ES-I3 (cell line): ENCODE results near the gene UACA.

Experiments
- H3K36me3 ChIP-seq: 2 replicates; pipeline ENCODE4 v1.6.1; 2013; ENCODE audit warnings: mild to moderate bottlenecking, low read length, control low read depth, moderate library complexity; ENCODE audit not compliant: insufficient read depth
- H3K4me1 ChIP-seq: 2 replicates; pipeline ENCODE4 v1.6.1; 2013; ENCODE audit warnings: mild to moderate bottlenecking, control low read depth, low read length; ENCODE audit not compliant: insufficient read depth
- H3K9ac ChIP-seq: 2 replicates; pipeline ENCODE4 v1.6.1; 2013; ENCODE audit warnings: low read depth, mild to moderate bottlenecking, low read length, moderate library complexity
- H3K9me3 ChIP-seq: 2 replicates; pipeline ENCODE4 v1.6.1; 2013; ENCODE audit warnings: mild to moderate bottlenecking, low read length, moderate library complexity; ENCODE audit not compliant: control insufficient read depth, insufficient read depth

Gene UACA

DNA sequence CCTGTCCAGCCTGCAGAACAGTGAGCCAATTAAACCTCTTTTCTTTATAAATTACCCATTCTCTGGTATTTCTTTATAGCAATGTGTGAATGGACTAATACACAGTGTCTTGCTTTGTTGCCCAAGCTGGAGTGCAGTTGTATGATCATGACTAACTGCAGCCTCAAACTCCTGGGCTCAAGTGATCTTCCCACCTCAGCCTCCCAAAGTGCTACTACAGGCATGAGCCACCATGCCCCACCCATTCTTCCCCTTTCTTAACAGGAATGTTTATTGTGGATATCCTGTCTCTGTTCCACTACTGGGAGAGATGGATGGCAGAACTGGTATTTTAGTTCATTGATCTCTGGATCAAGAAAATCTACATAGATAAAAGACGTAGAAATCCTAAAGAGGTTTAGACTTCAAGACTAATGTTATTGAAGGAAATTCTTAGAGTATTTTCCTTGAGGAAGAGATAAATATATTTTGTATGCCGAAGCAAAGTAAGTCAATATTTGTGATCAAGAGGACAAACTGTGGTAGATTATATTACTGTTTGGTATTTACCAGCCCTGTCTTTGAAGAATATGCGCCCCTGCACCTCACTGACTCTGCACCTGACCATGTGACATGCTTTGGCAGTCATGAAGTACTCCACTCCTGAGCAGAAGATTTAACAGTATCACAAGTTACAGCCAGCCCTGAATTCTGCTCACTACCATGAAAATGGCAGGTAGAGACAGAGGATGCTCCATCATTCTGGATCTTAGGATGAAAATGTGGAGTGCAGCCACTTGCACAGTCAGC lies 42.9 kb downstream of the UACA start:
- no peaks in the 10 kb centered on the region for H3K9me3 ChIP-seq

GRCh38 chr15:70717237-70717793 lies 46.0 kb downstream of the UACA start:
- H3K9ac ChIP-seq, result no peak overlapping the region
- no peaks in the 10 kb centered on the region for H3K9me3 ChIP-seq
- no peaks in the 10 kb centered on the region; the same call in 1 of the 2 replicates for H3K36me3 ChIP-seq
- peaks cover 3% of the 10 kb centered on the region; the same call in 1 of the 2 replicates for H3K4me1 ChIP-seq

More for the DNA sequence above, 42.9 kb downstream of the UACA start:
- H3K4me1 ChIP-seq, result peaks cover 3% of the 10 kb centered on the region; the same call in 1 of the 2 replicates
- H3K9ac ChIP-seq, result no peak overlapping the region
- H3K36me3 ChIP-seq, result no peaks in the 10 kb centered on the region; the same call in 1 of the 2 replicates

- Histone ChIP-seq H3K9ac (no peak overlapping the region), H3K9me3 (no peaks in the 10 kb centered on the region), H3K36me3 (no peaks in the 10 kb centered on the region; the same call in 1 of the 2 replicates), H3K4me1 (peaks cover 3% of the 10 kb centered on the region)
These were observed 47.4 kb downstream of the UACA start for GRCh38 chr15:70715840-70716485.

GRCh38 chr15:70714565-70714964 lies 48.8 kb downstream of the UACA start:
- peaks cover 12% of the 10 kb centered on the region for H3K4me1 ChIP-seq

DNA sequence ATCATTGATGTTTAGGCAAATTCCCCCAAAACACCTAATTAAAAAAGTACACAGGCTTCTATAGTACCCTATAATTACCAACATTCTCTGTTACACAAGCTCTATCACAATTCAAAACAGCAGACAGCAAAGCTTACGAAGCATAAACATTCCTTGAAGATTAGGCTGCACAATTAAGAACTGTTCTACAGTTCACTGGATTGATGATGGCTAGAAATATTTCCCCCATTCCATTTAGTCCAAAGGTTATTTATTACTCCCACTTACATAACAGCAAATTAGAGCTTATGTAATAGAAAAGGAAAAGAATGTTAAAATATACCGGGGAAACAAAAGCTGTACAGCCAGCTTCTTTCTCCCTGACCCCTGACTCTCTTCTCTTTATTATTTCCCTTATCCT lies 49.3 kb downstream of the UACA start:
- H3K4me1 ChIP-seq, result peaks cover 13% of the 10 kb centered on the region
- H3K36me3 ChIP-seq, result no peaks in the 10 kb centered on the region; the same call in 1 of the 2 replicates
- no peaks in the 10 kb centered on the region for H3K9me3 ChIP-seq
- no peak overlapping the region for H3K9ac ChIP-seq

More at GRCh38 chr15:70714565-70714964, 48.8 kb downstream of the UACA start:
- H3K36me3 ChIP-seq, result no peaks in the 10 kb centered on the region; the same call in 1 of the 2 replicates
- no peaks in the 10 kb centered on the region for H3K9me3 ChIP-seq
- H3K9ac ChIP-seq, result no peak overlapping the region

- H3K9ac ChIP-seq, result no peak overlapping the region
- no peaks in the 10 kb centered on the region for H3K36me3 ChIP-seq
- H3K9me3 ChIP-seq, result no peaks in the 10 kb centered on the region
- peaks cover 13% of the 10 kb centered on the region for H3K4me1 ChIP-seq
These were observed 51.1 kb downstream of the UACA start for GRCh38 chr15:70712271-70712670.

DNA sequence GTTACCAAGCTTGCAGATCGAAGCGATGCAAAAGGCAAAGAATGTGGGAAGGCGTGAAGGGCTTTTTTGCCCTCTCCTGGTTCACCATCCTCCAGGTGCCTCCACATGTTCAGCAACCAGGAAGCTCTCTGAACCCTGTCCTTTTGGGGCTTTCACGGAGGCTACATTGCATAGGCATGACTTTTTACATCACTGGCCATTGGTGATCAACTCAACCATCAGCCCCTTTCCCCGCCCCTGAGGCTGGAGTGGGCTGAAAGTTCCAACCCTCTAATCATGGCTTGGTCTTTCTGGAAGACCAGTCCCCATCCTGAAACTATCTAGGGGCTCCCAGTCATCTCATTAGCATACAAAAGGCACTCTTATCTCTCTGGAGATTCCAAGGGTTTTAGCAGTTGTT lies 52.6 kb downstream of the UACA start:
- H3K9me3 ChIP-seq, result no peaks in the 10 kb centered on the region
- H3K9ac ChIP-seq, result no peak overlapping the region
- peaks cover 13% of the 10 kb centered on the region for H3K4me1 ChIP-seq
- no peaks in the 10 kb centered on the region for H3K36me3 ChIP-seq

GRCh38 chr15:70708839-70709238 lies 54.5 kb downstream of the UACA start:
- Histone ChIP-seq H3K9ac (no peak overlapping the region), H3K36me3 (no peaks in the 10 kb centered on the region), H3K4me1 (peaks cover 13% of the 10 kb centered on the region), H3K9me3 (no peaks in the 10 kb centered on the region)

GRCh38 chr15:70707686-70708300 lies 55.6 kb downstream of the UACA start:
- peaks cover 21% of the 10 kb centered on the region for H3K4me1 ChIP-seq

GRCh38 chr15:70704731-70705130 lies 58.6 kb downstream of the UACA start:
- no peaks in the 10 kb centered on the region for H3K9me3 ChIP-seq
- no peak overlapping the region for H3K9ac ChIP-seq
- peaks cover 28% of the 10 kb centered on the region for H3K4me1 ChIP-seq
- no peaks in the 10 kb centered on the region for H3K36me3 ChIP-seq

More at GRCh38 chr15:70707686-70708300, 55.6 kb downstream of the UACA start:
- Histone ChIP-seq H3K9ac (no peak overlapping the region), H3K9me3 (no peaks in the 10 kb centered on the region), H3K36me3 (no peaks in the 10 kb centered on the region)

DNA sequence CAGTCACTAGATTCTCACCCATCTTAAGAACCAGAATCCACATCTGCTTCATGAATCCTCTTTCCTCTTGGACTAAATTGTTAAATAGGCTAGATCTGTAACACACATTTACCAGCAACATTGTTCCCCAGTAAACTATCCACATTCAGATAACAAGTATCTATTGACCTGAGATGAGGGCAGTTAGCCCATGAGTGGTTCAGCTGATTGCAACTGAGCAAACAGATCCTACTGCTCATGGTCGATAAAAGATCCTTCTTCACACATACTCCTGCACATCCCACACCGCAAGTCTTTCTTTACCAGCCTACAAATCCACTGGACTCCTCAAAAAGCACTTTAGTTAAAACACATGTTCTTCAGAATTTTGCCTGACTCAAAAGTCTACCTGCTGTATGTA lies 59.2 kb downstream of the UACA start:
- no peaks in the 10 kb centered on the region for H3K9me3 ChIP-seq
- peaks cover 26% of the 10 kb centered on the region for H3K4me1 ChIP-seq
- no peak overlapping the region for H3K9ac ChIP-seq
- H3K36me3 ChIP-seq, result no peaks in the 10 kb centered on the region

DNA sequence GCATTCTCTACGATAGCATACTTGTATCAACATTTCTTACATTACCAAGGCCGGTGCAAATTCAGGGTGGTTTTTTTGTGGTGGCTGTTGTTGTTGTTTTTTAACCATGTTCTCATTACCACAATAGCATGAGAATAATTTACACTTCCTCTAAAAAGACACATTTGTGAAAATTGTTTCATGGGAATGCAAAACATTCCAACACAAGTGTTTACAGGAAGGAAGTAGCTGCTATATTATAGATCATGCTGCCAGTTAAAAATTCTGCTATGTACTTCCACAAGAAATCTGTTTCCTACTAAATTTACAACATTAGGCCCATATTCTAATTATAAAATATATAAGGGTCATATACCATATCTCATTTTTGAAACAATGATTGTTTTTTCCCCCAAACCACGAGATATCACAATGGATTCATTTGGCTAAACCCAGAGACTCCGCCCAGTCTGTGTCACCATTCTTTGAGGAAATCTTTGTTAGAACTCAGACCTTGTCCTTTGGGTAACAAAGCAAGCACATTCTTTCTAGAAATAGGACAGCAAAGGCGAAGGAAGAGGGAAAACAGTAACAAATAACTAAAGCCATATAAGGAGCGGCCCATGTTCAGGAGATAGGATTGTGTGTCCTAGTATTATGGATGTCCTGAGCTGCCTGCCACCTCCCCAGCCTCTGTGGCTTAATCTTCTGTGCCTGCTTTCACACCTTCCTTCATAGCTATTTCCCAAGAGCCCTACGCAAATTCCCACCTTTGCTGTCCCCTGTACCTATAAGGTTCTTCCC lies 60.1 kb downstream of the UACA start:
- Histone ChIP-seq H3K9ac (no peak overlapping the region), H3K4me1 (peaks cover 33% of the 10 kb centered on the region), H3K9me3 (no peaks in the 10 kb centered on the region), H3K36me3 (no peaks in the 10 kb centered on the region)

GRCh38 chr15:70702584-70702983 lies 60.8 kb downstream of the UACA start:
- Histone ChIP-seq H3K9me3 (no peaks in the 10 kb centered on the region), H3K36me3 (no peaks in the 10 kb centered on the region), H3K9ac (no peak overlapping the region), H3K4me1 (peaks cover 33% of the 10 kb centered on the region)
